ENCODE measurements around the gene CCNL2.

GRCh38 chr1:1398677-1399186 is 403 bp downstream of the CCNL2 start:
- TF ChIP-seq POLR2AphosphoS5 (IDR thresholded peaks at IDR 0.05; ENCODE audit: borderline replicate concordance, low read depth, low read length), result no peak
- no peak for TF ChIP-seq EZH2 (IDR thresholded peaks at IDR 0.05)
- TF ChIP-seq FOXP2 (optimal IDR thresholded peaks at IDR 0.05; ENCODE audit: control extremely low read depth, extremely low read length, insufficient read depth), result no peak
